Activated CD8-positive, alpha-beta memory T cell treated with anti-CD3 and anti-CD28 coated beads for 36 hours (primary cell): Measurements from ENCODE around the gene DNPEP. TPM values are rescaled to one million over a fixed set of nuclear protein-coding genes. Genes with fewer than 3 reads are reported as not detected.

ENCODE experiments used
- CTCF ChIA-PET: fragments of 350-600 bp; sonication (Branson Sonifier 250); formaldehyde crosslinking; loops from one replicate; lab custom pipeline; 2021; ENCODE audit warnings: antibody characterized with exemption; lab: Charles Lee
- POLR2A ChIA-PET: fragments of 350-600 bp; sonication (Branson Sonifier 250); formaldehyde crosslinking; loops from one replicate; lab custom pipeline; 2021; ENCODE audit warnings: antibody characterized with exemption; lab: Charles Lee
- total RNA-seq, 2 experiments: library from RNA; stranded (reverse); gene quantifications; one replicate each; pipeline ENCODE4 v1.2.3, GENCODE V29; 2021

DNPEP gene
- total RNA-seq, result 100 to 1,000 TPM; 110 to 115 TPM

- ChIA-PET CTCF (interaction anchor here (1.0 to 3.9 kb wide), 6 partner anchors 11 to 494 kb away, joined by 3 to 27 read pairs (median 4); no protein-coding TSS in a partner anchor), POLR2A (interaction anchor here (0.6 to 1.3 kb wide), 5 partner anchors 10 to 187 kb away, joined by 3 to 8 read pairs (median 4); partner anchors contain the start of genes ANKZF1, ATG9A, GMPPA and TUBA4A)
These were observed at the start of gene DNPEP for GRCh38 chr2:219387306-219388120. Gene DNPEP (minus strand): TSS chr2:219387912. CDS start chr2:219387794, 118 bp downstream.

GRCh38 chr2:219437141-219437540, 49.4 kb upstream of the DNPEP start:
- CTCF ChIA-PET, result no interaction called here
- POLR2A ChIA-PET, result interaction anchor here (0.5 kb wide), 1 partner anchor 166 kb away, joined by 3 read pairs; no protein-coding TSS in a partner anchor

GRCh38 chr2:219436491-219436890, 48.8 kb upstream of the DNPEP start:
- ChIA-PET CTCF (no interaction called here), POLR2A (no interaction called here)

GRCh38 chr2:219435701-219436100, 48.0 kb upstream of the DNPEP start:
- CTCF ChIA-PET, result interaction anchor here (1.1 to 1.2 kb wide), 2 partner anchors 33 to 94 kb away, joined by 4 read pairs; no protein-coding TSS in a partner anchor
- POLR2A ChIA-PET, result no interaction called here

- ChIA-PET CTCF (interaction anchor here (1.1 to 1.2 kb wide), 2 partner anchors 32 to 95 kb away, joined by 4 read pairs; no protein-coding TSS in a partner anchor), POLR2A (no interaction called here)
These were observed 47.2 kb upstream of the DNPEP start, which contains the start of gene SPEG for GRCh38 chr2:219434718-219435525. Gene SPEG (plus strand): TSS chr2:219434843. CDS start chr2:219434978, 135 bp downstream.

GRCh38 chr2:219434468-219434717, 46.7 kb upstream of the DNPEP start:
- POLR2A ChIA-PET, result no interaction called here
- CTCF ChIA-PET, result no interaction called here

GRCh38 chr2:219433666-219434467, 46.2 kb upstream of the DNPEP start:
- ChIA-PET CTCF (interaction anchor here (0.9 kb wide), 1 partner anchor 32 kb away, joined by 3 read pairs; no protein-coding TSS in a partner anchor), POLR2A (no interaction called here)

GRCh38 chr2:219430633-219431615, 43.2 kb upstream of the DNPEP start:
- ChIA-PET POLR2A (interaction anchor here (0.6 kb wide), 1 partner anchor 42 kb away, joined by 9 read pairs; no protein-coding TSS in a partner anchor), CTCF (interaction anchor here (1.1 kb wide), 1 partner anchor 66 kb away, joined by 3 read pairs; no protein-coding TSS in a partner anchor)

GRCh38 chr2:219429958-219430606, 42.4 kb upstream of the DNPEP start:
- CTCF ChIA-PET, result interaction anchor here (1.1 kb wide), 1 partner anchor 67 kb away, joined by 3 read pairs; no protein-coding TSS in a partner anchor
- POLR2A ChIA-PET, result interaction anchor here (0.6 kb wide), 1 partner anchor 41 kb away, joined by 9 read pairs; no protein-coding TSS in a partner anchor

GRCh38 chr2:219428469-219428868, 40.8 kb upstream of the DNPEP start:
- POLR2A ChIA-PET, result no interaction called here
- CTCF ChIA-PET, result interaction anchor here (1.4 kb wide), 1 partner anchor 9 kb away, joined by 3 read pairs; no protein-coding TSS in a partner anchor

- CTCF ChIA-PET, result no interaction called here
- POLR2A ChIA-PET, result no interaction called here
These were observed 38.9 kb upstream of the DNPEP start for GRCh38 chr2:219426534-219427136.

GRCh38 chr2:219426068-219426443, 38.3 kb upstream of the DNPEP start:
- POLR2A ChIA-PET, result no interaction called here
- CTCF ChIA-PET, result no interaction called here

- ChIA-PET CTCF (no interaction called here), POLR2A (interaction anchor here (0.6 kb wide), 1 partner anchor 177 kb away, joined by 5 read pairs; no protein-coding TSS in a partner anchor)
These were observed 37.7 kb upstream of the DNPEP start for GRCh38 chr2:219425238-219426067.

- POLR2A ChIA-PET, result no interaction called here
- CTCF ChIA-PET, result interaction anchor here (1.2 kb wide), 1 partner anchor 117 kb away, joined by 3 read pairs; no protein-coding TSS in a partner anchor
These were observed 36.1 kb upstream of the DNPEP start for GRCh38 chr2:219423652-219424377.

- ChIA-PET CTCF (interaction anchor here (0.6 to 1.2 kb wide), 2 partner anchors 33 to 118 kb away, joined by 3 to 4 read pairs; no protein-coding TSS in a partner anchor), POLR2A (no interaction called here)
These were observed 35.3 kb upstream of the DNPEP start for GRCh38 chr2:219422952-219423534.
